GM23338 (cell line): ENCODE results near the gene RPL13. TPM values are rescaled to one million over a fixed set of nuclear protein-coding genes. Genes with fewer than 3 reads are reported as not detected.
"Not testable (repeated sequence)": the region's sequence is repeated elsewhere in the genome, so short reads cannot be mapped to it uniquely, and the experiment has no call there.

ENCODE experiments used
- ATAC-seq: fragments of 200-7000 bp; cut with Tn5 transposase; 3 replicates; pipeline ENCODE4 v1.9.1; 2020
- DNase-seq: peaks from one replicate; pipeline ENCODE4 v3.0.0-alpha.2; 2015; ENCODE audit warnings: low spot score
- H2AFZ ChIP-seq: fragments of 200-600 bp; sonication (generic); 2 replicates; pipeline ENCODE4 v1.8.0; 2016; ENCODE audit warnings: antibody characterized with exemption, mild to moderate bottlenecking, moderate library complexity
- H3F3A ChIP-seq: fragments of 200-600 bp; sonication (generic); replicated peaks from 2 replicates; pipeline ENCODE4 v1.8.0; 2017; ENCODE audit warnings: antibody characterized with exemption, mixed run types, low read depth
- H3K27ac ChIP-seq: fragments of 200-600 bp; sonication (generic); 2 replicates; pipeline ENCODE4 v1.6.1; 2016; ENCODE audit warnings: low read depth
- H3K27me3 ChIP-seq: fragments of 200-600 bp; sonication (generic); 2 replicates; pipeline ENCODE4 v1.8.0; 2016; ENCODE audit warnings: mild to moderate bottlenecking, mixed run types, moderate library complexity; ENCODE audit not compliant: insufficient read depth
- H3K36me3 ChIP-seq: fragments of 200-600 bp; sonication (generic); 2 replicates; pipeline ENCODE4 v1.8.0; 2016; ENCODE audit warnings: mild to moderate bottlenecking; ENCODE audit not compliant: insufficient read depth
- H3K4me1 ChIP-seq: fragments of 200-600 bp; sonication (generic); 2 replicates; pipeline ENCODE4 v1.8.0; 2016; ENCODE audit warnings: mild to moderate bottlenecking, moderate library complexity; ENCODE audit not compliant: insufficient read depth
- H3K4me2 ChIP-seq: fragments of 200-600 bp; sonication (generic); 2 replicates; pipeline ENCODE4 v1.7.1; 2017; ENCODE audit warnings: mixed run types
- H3K4me3 ChIP-seq: fragments of 200-600 bp; sonication (generic); 2 replicates; pipeline ENCODE4 v1.6.1; 2016; ENCODE audit warnings: mixed run types
- H3K79me2 ChIP-seq: fragments of 200-600 bp; sonication (generic); replicated peaks from 2 replicates; pipeline ENCODE4 v1.8.0; 2017; ENCODE audit warnings: mild to moderate bottlenecking; ENCODE audit not compliant: insufficient read depth
- H3K9me2 ChIP-seq: fragments of 200-600 bp; sonication (generic); 2 replicates; pipeline ENCODE4 v1.8.0; 2017; ENCODE audit not compliant: insufficient read depth
- H4K20me1 ChIP-seq: fragments of 200-600 bp; sonication (generic); replicated peaks from 2 replicates; pipeline ENCODE4 v1.8.0; 2017; ENCODE audit warnings: mild to moderate bottlenecking; ENCODE audit not compliant: insufficient read depth
- H3K27ac Mint-ChIP-seq: 2 replicates; pipeline ENCODE4 v1.8.0; 2020; ENCODE audit warnings: inconsistent platforms, mild to moderate bottlenecking, moderate library complexity, mixed read lengths
- H3K27me3 Mint-ChIP-seq: 3 replicates; pipeline ENCODE4 v1.8.0; 2022; ENCODE audit warnings: low read depth, mild to moderate bottlenecking, moderate library complexity, mixed read lengths, inconsistent platforms; ENCODE audit not compliant: insufficient read depth, poor library complexity
- H3K36me3 Mint-ChIP-seq: 3 replicates; pipeline ENCODE4 v1.8.0; 2021; ENCODE audit warnings: low read depth, mild to moderate bottlenecking, inconsistent platforms, moderate library complexity, mixed read lengths
- H3K4me1 Mint-ChIP-seq: 3 replicates; pipeline ENCODE4 v1.8.0; 2020; ENCODE audit warnings: mild to moderate bottlenecking, inconsistent platforms, mixed read lengths
- H3K4me3 Mint-ChIP-seq: 3 replicates; pipeline ENCODE4 v1.8.0; 2021; ENCODE audit warnings: moderate library complexity, mild to moderate bottlenecking, inconsistent platforms, mixed read lengths
- H3K9me3 Mint-ChIP-seq: 3 replicates; pipeline ENCODE4 v1.8.0; 2020; ENCODE audit warnings: moderate library complexity, mild to moderate bottlenecking, inconsistent platforms, mixed read lengths
- CREB1 ChIP-seq: fragments of 250-450 bp; sonication (Bioruptor Pico); IDR thresholded peaks from 2 replicates; pipeline ENCODE4 v1.5.0; 2020; ENCODE audit warnings: low read depth, mild to moderate bottlenecking, moderate library complexity
- EZH2phosphoT487 ChIP-seq: fragments of 200-600 bp; sonication (generic); IDR thresholded peaks from one replicate; pipeline ENCODE4 v1.8.1; 2018; ENCODE audit warnings: antibody characterized with exemption; ENCODE audit not compliant: unreplicated experiment
- JUNB ChIP-seq: IDR thresholded peaks from one replicate; pipeline ENCODE4 v1.6.1; 2016; ENCODE audit warnings: antibody characterized with exemption; ENCODE audit not compliant: unreplicated experiment
- NANOG ChIP-seq: IDR thresholded peaks from 2 replicates; pipeline ENCODE4 v1.6.1; 2016; ENCODE audit warnings: antibody characterized with exemption, borderline replicate concordance
- STAT1 ChIP-seq: IDR thresholded peaks from one replicate; pipeline ENCODE4 v1.6.1; 2016; ENCODE audit warnings: antibody characterized with exemption; ENCODE audit not compliant: unreplicated experiment
- ZNF114 ChIP-seq: fragments of 250-450 bp; sonication (Bioruptor Pico); IDR thresholded peaks from 2 replicates; pipeline ENCODE4 v1.5.0; 2020; ENCODE audit warnings: mild to moderate bottlenecking, moderate library complexity
- polyA plus RNA-seq: library from polyadenylated mRNA; unstranded; fragments of >200 nt; fragmentation: Nextera tagmentation; extraction: Ambion mirVana; gene quantifications from 2 replicates; pipeline ENCODE4 v1.2.1, GENCODE V29; 2016
- total RNA-seq: library from RNA; depleted of rRNA; stranded (reverse); fragments of >200 nt; shearing (Covaris generic); gene quantifications from 2 replicates; pipeline ENCODE4 v1.2.3, GENCODE V29; 2014
- TF ChIP-seq, protein P1 (sequence below): IDR thresholded peaks from 2 replicates; pipeline ENCODE4 v1.6.1; 2016; ENCODE audit warnings: antibody characterized with exemption
- TF ChIP-seq, protein P2 (sequence below), 2 experiments: fragments of 200-600 bp in 1 of 2; sonication (generic) in 1 of 2; conservative IDR thresholded peaks; 2 replicates each; pipeline versions ENCODE4 v1.5.1 to v1.6.1; 2016 to 2017; ENCODE audit warnings: antibody characterized with exemption in 2 of 2, low read depth in 2 of 2, mild to moderate bottlenecking in 2 of 2, moderate library complexity in 1 of 2

Gene RPL13
- total and polyA plus RNA-seq, 2 experiments from 2014 or later, result 3,489 to 3,617 TPM

- Histone ChIP-seq H3K27me3 (no peaks in the 10 kb centered on the region), H3K9me2 (no peaks in the 10 kb centered on the region), H3K79me2 (no peaks in the 10 kb centered on the region), H3K36me3 (no peaks in the 10 kb centered on the region), H3F3A (no peaks in the 10 kb centered on the region; the same call in none of the 2 replicates), H3K4me3 (no peak overlapping the region), H3K4me2 (no peak overlapping the region), H2AFZ (no peak overlapping the region), H3K27ac (no peak overlapping the region), H4K20me1 (no peaks in the 10 kb centered on the region), H3K4me1 (no peaks in the 10 kb centered on the region)
- Mint-ChIP-seq H3K36me3 (peaks cover 20% of the 10 kb centered on the region), H3K9me3 (peaks cover 13% of the 10 kb centered on the region), H3K4me1 (no peaks in the 10 kb centered on the region; the same call in 2 of the 3 replicates), H3K27ac (no peak overlapping the region), H3K4me3 (no peak overlapping the region), H3K27me3 (peaks cover 1% of the 10 kb centered on the region)
- DNase-seq, result no peak
- ATAC-seq, result no peak
- TF ChIP-seq JUNB, result no peak
- TF ChIP-seq EZH2phosphoT487, result no peak
- TF ChIP-seq NANOG, result no peak
- no peak for TF ChIP-seq ZNF114
- TF ChIP-seq, protein P1, sequence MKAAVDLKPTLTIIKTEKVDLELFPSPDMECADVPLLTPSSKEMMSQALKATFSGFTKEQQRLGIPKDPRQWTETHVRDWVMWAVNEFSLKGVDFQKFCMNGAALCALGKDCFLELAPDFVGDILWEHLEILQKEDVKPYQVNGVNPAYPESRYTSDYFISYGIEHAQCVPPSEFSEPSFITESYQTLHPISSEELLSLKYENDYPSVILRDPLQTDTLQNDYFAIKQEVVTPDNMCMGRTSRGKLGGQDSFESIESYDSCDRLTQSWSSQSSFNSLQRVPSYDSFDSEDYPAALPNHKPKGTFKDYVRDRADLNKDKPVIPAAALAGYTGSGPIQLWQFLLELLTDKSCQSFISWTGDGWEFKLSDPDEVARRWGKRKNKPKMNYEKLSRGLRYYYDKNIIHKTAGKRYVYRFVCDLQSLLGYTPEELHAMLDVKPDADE, result no peak
- no peak for TF ChIP-seq STAT1
- no peak for TF ChIP-seq CREB1 (CRISPR knock-in tag)
Measured at GRCh38 chr16:89586218-89586617, 25.7 kb downstream of the RPL13 start.

DNA sequence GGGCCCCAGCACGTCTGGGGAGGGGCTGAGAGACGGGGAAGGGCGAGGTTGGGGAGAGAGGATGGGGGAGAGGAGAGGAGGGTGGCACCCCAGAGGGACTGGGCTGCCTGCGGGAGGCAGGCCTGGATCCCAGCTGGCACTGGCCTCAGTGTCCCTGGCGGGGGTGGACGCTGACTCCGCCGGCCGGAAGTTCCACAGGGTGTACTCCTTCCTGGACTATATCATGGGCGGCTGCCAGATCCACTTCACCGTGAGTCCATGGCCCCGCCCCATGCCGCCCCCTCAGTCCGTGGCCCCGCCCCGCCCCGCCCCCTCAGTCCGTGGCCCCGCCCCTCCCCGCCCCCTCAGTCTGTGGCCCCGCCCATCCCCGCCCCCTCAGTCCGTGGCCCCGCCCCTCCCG is 26.4 kb downstream of the RPL13 start:
- no peak; the same call in 2 of the 3 replicates for ATAC-seq
- H3K27me3 Mint-ChIP-seq, result peaks cover 5% of the 10 kb centered on the region
- TF ChIP-seq ZNF114 (no peak), EZH2phosphoT487 (no peak)
- TF ChIP-seq, protein P2, sequence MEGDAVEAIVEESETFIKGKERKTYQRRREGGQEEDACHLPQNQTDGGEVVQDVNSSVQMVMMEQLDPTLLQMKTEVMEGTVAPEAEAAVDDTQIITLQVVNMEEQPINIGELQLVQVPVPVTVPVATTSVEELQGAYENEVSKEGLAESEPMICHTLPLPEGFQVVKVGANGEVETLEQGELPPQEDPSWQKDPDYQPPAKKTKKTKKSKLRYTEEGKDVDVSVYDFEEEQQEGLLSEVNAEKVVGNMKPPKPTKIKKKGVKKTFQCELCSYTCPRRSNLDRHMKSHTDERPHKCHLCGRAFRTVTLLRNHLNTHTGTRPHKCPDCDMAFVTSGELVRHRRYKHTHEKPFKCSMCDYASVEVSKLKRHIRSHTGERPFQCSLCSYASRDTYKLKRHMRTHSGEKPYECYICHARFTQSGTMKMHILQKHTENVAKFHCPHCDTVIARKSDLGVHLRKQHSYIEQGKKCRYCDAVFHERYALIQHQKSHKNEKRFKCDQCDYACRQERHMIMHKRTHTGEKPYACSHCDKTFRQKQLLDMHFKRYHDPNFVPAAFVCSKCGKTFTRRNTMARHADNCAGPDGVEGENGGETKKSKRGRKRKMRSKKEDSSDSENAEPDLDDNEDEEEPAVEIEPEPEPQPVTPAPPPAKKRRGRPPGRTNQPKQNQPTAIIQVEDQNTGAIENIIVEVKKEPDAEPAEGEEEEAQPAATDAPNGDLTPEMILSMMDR (conservative IDR thresholded peaks at IDR 0.05; ENCODE audit: low read depth in 2 of 2), result no peak
- no peak overlapping the region for H3K4me3 Mint-ChIP-seq
- no peaks in the 10 kb centered on the region for H3K27me3 ChIP-seq
- H3K4me3 ChIP-seq, result no peak overlapping the region
- H3K4me1 ChIP-seq, result no peaks in the 10 kb centered on the region
- H4K20me1 ChIP-seq, result no peaks in the 10 kb centered on the region
- no peaks in the 10 kb centered on the region for H3K36me3 ChIP-seq
- H3K36me3 Mint-ChIP-seq, result peaks cover 20% of the 10 kb centered on the region
- peaks cover 13% of the 10 kb centered on the region for H3K9me3 Mint-ChIP-seq
- no peak for DNase-seq
- no peaks in the 10 kb centered on the region for H3K79me2 ChIP-seq
- no peaks in the 10 kb centered on the region for H3K9me2 ChIP-seq
- H2AFZ ChIP-seq, result no peak overlapping the region
- no peak overlapping the region for H3K4me2 ChIP-seq
- no peaks in the 10 kb centered on the region; the same call in 1 of the 2 replicates for H3F3A ChIP-seq
- H3K27ac Mint-ChIP-seq, result no peak overlapping the region
- H3K4me1 Mint-ChIP-seq, result no peaks in the 10 kb centered on the region; the same call in 2 of the 3 replicates
- no peak overlapping the region for H3K27ac ChIP-seq

GRCh38 chr16:89587676-89588075 is 27.2 kb downstream of the RPL13 start:
- not testable (repeated sequence) for H4K20me1 ChIP-seq, H3K4me1 ChIP-seq, H3F3A ChIP-seq, ATAC-seq, H2AFZ ChIP-seq, H3K27me3 Mint-ChIP-seq, H3K27ac ChIP-seq, H3K9me2 ChIP-seq, H3K4me3 ChIP-seq, H3K4me1 Mint-ChIP-seq, H3K4me3 Mint-ChIP-seq, H3K36me3 ChIP-seq, H3K79me2 ChIP-seq, H3K27me3 ChIP-seq, DNase-seq, H3K27ac Mint-ChIP-seq, H3K4me2 ChIP-seq
- peaks cover 20% of the 10 kb centered on the region for H3K36me3 Mint-ChIP-seq
- peaks cover 13% of the 10 kb centered on the region for H3K9me3 Mint-ChIP-seq
